GM21381 (cell line): Measurements from ENCODE around the gene CCND2.

Source experiments
- ATAC-seq: cut with Tn5 transposase; IDR thresholded peaks from one replicate; pipeline ENCODE4 v1.9.1; 2021; ENCODE audit warnings: mild to moderate bottlenecking, moderate library complexity; ENCODE audit not compliant: unreplicated experiment

CCND2 gene

DNA sequence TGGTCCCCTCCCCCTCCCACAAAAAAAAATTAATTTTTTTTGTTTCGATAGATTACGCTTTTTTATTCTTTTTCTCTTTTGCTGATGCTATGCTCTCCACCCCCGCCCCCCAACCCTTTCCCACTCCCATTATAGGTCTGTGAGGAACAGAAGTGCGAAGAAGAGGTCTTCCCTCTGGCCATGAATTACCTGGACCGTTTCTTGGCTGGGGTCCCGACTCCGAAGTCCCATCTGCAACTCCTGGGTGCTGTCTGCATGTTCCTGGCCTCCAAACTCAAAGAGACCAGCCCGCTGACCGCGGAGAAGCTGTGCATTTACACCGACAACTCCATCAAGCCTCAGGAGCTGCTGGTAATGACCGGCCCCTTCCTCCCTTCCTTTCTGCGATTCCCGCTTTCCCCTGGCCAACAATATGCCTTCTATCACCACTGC lies 2.3 kb downstream of the CCND2 start:
- ATAC-seq: no peak

DNA sequence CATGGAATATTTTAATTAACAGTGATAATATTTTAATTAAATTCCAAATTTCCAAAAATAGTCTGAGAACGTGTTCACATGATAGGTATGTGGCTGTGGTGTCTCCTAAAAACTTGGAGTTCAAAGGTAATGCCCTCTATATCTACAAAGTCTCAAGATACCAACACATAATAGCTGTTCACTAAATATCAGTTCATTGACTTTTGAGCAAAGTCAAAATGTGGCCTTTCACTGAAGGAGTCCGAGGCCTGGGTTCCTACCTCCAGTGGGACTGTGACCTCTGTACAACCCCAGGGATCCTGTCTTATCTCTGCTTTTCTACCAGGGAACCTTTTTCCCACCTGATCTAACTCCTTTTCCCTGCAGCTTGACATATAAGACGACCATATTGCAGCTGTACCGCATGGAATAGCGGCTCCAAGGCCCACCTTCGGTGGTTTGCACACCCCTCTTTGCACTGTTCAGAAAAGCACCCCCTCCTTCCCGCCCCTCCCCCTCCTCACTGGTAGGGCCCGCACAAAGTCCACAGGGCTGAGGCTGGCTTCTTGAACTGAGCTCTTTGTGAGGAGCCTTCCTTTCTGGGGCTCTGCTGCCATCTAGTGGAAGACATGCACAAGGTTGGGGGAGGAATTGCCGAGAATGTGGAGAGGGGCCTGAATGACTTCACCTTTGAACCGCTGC lies 3.1 kb downstream of the CCND2 start:
- no peak for ATAC-seq

DNA sequence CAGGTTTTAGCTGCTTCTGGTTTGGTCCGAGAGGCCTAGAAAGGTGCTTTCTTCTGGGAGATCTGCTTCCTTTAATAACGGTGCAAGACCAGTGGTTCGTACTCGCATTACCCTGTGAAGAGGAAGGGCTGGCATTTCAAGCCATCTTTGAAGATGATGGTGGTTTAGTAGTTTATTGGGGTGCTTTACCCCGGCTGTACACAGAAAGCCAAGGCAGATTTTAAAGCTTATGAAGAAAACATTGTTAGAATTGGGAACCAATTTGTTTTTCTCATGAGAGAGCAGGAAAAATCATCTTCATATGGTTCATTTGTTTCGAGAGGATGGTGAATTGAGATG lies 3.6 kb downstream of the CCND2 start:
- ATAC-seq: no peak

DNA sequence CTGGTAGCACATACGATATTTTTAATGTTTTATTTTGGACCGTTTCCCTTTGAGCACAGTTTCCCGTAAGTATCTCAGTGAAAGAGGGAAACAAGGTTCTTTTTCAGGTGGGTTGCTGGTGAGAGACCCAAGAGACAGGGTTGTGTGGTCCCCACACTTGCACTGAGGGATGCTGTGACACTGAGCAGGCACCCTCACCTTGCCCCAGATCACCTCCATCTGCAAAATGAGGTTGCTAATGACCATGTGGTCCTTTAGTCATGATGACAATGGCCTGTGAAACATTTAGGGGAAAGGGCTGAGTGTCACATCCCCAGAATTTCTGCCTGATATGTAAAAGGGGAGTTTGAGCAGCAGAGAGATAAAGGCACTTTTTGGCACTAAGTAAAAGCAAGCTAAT lies 4.3 kb downstream of the CCND2 start:
- ATAC-seq: no peak

- no peak for ATAC-seq
These were observed 5.0 kb downstream of the CCND2 start for GRCh38 chr12:4278329-4279197.

GRCh38 chr12:4279198-4279690 lies 5.7 kb downstream of the CCND2 start:
- no peak for ATAC-seq

DNA sequence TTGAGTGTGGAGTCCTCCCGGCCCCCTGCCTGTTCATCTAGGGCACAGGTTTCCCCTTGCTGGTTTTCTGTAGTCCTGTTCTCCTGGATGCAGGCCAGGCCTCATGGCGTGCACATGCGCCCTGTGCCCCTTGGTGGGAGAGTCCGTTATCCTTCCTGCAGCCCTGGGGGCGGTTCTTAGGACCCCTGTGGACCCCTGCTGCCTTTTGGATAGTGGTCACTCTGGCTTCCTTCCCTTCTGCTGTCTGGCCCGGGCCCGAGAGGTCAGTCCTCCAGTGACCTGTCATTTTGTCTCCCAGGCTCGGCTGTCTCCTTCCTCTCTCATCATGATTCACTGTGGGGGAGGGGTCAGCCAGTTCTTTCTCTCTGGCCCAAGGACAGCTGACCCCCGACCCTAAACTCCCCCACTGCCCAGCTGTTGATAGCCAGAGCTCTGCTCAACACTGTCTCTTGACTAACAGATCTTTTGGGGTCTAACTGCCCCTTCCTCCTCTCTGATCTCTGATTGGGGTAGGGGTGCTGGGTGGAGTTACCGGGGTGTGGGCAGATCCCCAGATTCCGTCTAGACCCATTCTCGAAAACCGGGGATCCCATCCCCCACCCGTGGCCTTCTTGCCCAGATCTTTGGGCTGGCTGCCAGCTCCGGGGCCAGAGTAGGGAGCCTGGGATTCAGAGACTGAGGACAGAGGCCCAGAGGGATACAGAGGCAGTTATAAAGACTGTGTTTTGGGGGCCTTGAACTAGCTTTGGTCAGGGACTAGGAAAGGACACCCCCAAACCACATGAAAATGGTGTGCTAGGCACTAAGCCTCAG lies 7.0 kb downstream of the CCND2 start:
- no peak for ATAC-seq

DNA sequence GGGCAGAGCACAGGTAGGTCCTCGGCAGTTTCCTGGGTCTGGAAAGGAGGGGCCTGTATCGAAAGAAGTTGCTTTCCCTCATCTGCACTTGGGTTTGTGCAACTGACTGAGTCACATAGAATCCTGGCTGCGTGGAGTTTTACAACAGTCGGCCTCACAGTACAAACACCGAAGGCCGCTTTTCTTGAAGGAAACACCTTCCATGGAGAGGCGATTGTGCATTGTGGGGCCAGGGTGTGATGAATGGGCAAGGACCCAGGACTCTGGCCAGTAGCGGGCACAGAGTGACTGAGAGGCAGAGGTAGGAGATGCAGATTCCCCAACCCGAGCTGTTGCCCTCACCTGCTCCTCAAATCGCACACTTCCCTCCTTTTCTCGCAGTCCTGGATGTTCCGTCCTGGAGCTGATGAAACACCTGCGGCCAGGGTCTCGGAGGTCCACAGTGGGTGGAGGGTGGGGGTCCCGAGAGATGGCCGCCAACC lies 7.7 kb downstream of the CCND2 start:
- ATAC-seq: no peak

DNA sequence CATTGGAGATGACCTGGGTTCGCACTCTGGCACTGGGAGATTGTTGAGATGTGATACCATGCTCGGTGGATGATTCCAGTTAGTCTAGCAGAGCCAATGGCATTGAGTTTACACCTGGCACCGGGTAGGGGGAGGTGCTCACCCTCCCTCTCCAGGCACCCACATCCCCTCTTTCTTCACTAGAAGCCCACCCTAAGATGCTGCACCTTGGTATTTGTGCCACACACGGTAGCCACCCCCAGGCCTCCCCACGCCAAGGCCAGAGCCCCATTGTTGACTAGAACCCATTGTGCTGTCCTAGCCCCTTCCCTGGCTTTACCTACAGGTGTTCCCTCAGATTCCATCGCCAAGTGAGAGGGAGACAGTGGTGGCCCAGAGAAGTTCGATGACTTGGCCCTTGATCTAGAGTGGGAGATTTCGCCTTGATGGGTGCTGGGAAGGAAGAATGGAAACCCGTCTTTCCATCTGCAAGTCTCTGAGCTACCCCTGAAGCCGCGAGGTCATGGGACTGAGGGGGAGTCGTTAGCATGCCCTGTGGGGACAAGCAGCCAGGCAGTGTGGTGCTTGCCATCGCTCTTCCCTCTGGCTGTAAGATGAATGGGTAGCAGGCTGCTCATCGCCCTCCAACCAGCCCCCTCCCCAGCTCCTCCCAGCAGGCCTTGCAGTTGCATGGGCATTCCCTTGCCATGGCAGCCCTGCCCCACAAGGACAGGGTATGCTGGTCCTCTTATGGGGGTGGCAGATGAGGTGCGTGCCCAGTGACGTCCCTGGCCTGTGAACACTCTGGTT lies 8.7 kb downstream of the CCND2 start:
- ATAC-seq: no peak

DNA sequence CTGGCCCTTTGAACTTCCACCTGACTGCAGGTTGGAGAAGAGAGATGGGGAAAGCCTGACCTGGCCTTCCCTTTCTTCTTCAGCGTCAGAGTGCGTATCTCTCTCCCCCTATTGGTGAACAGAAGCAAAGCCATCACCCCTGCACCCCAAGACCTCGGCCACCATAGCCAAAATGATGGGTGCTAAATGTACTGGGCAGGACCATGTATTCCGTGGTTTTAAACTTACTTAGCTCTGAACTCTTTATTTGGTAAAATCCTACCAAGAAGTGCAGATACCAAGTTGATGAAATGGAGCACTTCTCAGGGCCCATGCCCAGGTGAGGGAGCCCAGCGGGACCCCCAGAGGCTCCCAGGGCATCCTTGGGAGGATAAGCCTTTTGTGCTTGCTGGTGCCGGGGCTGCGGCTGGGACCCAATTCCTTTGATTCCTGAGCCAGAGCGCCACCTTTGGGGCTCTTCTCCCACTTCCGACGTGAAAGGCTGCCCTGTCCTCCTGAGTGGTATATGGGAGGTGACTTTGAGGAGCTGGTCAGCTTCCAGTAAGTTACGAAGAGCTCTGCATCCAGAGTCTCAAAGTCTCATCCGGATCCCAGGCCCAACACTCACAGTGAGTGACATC lies 9.4 kb downstream of the CCND2 start:
- ATAC-seq: no peak

DNA sequence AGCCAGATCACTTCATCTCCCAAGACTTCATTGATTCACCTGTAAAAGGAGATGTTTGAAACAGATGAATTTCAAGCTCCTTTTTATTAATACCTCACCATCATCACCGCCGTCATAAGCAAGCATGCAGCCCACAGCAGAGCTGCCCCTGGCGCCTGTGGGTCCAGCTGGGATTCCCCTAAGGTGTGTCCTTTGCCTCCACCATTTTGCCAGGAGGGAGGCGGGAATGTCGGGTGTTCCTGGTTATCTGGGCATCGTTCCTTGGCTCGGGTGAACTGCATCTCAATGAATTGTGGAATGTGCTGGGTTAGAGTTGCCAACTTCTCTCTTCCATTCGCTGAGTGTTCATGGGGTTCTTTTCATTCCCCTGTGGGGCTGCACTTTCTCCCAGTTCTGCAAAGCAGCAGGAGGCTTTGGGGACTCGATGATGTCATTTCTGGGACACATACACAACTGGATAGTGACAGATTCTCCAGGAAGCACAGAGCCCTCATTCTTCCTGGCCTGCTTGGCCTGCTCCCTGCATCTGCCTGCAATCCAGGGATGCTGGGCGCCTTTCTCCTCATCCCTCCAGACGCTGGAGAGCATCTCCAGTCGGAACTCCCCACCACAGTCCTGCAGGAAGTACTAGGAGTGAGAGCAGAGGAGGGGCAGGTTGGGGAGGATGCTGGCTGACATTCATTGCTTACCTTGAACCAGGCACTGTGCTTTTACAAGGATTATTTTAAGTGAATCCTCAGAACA lies 10.1 kb downstream of the CCND2 start:
- ATAC-seq: no peak

DNA sequence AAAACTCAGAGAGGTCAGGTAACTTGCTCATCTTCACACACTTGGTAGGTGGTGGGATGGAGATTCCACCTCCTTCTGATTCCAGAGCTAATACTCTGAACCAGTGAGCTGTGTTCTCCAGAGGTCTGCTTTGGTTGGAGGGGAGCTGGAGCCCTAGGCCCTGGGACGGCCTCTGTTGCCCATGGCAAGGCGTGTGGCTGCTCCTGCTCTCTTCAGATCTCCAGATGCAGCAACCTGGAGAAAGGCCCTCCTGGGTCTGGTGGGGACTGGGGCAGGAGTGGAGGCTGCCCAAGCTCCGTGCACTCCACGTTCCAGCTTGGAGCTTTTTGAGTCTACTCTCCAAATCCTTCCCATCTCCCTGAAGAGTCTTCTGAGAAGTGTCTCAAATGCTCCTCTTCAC lies 10.7 kb downstream of the CCND2 start:
- no peak for ATAC-seq

GRCh38 chr12:4285070-4285469 lies 11.5 kb downstream of the CCND2 start:
- no peak for ATAC-seq

DNA sequence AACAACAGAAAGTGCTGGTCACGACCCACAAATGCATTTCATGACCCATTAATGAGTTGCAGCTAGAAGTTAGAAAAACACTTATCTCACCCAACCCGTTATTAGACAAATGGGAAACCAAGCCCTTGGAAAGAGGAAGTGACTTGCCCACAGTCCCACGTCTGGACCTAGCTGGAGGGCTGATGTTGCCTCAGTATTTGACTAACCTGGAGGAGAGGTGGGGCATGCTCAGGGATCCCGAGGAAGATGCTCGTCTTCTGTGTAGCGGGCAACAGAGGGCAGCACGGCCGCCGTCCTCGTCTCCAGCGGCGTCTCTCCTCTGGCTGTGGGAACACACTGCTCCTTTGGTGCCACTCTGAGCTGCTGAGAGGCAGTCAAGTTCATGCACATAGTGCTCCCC lies 12.7 kb downstream of the CCND2 start:
- no peak for ATAC-seq

DNA sequence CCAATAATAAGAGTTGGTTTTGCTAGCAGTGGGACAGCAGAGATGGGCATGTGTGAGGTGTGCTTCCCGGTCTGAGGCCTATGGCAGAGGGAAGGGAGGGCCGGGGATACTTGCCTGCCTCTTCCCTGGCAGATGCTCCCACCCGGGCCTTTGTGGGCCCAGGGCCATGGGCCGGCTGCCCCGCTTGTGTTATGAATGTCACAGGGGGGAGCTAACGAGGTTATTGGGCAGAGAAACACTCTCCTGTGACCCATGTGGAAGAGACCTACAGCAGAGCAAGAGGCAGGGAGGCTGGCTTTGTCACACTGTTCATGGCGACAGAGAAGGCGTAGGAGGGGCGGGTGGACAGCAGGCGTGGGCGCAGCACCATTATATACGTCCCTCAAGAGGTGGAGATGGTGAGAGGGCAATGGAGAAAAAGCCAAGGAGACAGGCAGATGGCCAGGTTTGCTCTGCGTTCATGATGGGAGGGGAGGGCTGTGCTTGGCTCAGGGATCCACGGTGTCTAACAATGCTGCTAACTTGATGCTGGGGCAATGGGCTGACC lies 13.3 kb downstream of the CCND2 start:
- ATAC-seq: no peak

DNA sequence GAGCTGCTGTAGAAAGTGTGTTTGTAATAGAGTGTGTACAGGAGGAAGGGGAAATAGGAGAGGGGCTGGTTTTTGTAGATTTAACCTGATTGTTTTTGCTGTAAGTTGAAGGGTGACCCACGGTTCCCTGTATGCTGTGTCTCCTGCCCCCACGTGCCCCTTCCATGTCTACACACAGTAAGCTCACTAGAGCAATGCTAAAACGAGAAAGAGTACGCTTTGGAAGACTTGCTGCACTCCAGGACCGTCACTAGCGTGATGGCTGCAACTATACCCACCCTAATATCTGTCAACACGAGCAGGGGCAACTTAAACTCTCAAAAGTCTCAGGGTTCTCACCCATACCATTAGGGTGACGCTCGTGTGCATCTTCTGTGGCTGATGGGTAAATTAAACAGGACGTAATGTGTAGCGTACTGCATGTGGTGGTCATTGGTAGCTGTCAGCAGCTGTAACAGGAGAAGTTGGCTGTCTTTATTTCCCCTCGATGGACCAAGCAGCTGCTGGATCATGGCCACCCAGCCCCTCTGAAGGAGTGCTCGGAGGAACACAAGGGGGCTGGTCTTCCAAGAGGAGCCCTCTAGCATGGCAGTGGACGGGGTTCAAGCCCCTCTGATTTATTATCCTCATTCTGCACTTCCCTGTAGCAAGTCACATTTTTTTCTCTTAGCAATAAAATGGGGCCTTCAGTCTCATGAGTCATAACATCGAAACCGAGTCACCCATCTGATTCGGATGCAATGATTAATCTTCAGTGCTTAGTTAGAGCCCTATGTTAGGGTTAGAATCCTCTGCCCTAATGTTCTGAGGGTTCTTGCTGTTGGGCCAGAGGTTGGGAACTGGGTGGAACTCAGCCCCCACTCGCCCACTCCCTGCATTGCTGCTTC lies 14.0 kb downstream of the CCND2 start:
- no peak for ATAC-seq

DNA sequence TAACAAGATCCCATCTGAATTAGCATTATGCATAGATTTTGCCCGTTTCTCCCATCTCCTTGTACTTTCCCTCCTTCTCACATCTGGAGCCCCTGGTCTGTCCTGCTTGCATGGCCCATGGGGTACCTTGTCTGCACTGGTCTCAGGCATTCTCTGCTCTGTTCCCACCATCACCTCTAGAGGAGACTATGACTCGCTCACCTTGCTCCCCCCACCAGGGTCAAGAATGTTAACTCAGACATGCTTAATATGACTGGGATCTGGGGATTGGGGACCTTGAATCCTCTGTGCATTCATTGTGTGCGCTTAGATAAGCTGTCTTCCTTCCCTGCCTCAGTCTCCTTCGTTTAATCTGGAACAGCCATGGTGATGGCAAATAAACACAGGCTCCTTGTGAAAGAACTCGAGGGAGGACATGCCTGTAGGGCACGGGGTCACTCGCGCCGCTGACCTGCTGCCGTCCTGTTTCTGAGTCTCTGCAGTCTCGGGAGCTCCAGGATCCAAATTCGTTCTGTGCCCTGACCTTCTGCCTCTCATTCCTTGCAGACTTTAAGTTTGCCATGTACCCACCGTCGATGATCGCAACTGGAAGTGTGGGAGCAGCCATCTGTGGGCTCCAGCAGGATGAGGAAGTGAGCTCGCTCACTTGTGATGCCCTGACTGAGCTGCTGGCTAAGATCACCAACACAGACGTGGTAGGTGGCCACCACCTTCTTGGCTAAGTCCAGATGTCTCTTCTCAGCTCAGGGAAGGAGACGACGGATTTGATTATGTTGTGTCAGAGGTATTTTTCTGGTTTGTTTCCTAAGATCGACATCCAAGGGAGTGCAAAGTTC lies 15.0 kb downstream of the CCND2 start:
- no peak for ATAC-seq
